ENCODE data around the gene SPTBN5.

SPTBN5 gene

GRCh38 chr15:41900526-41901380 lies 6.9 kb upstream of the SPTBN5 start:
- DNase-seq, result no peak

- no peak for DNase-seq
Observed at GRCh38 chr15:41899854-41900442, 6.1 kb upstream of the SPTBN5 start.

GRCh38 chr15:41897363-41897799 lies 3.5 kb upstream of the SPTBN5 start:
- DNase-seq, result no peak

- DNase-seq, result no peak
Observed at GRCh38 chr15:41896566-41896965, 2.7 kb upstream of the SPTBN5 start.

GRCh38 chr15:41895957-41896356 lies 2.1 kb upstream of the SPTBN5 start:
- no peak for DNase-seq

GRCh38 chr15:41895491-41895890 lies 1.6 kb upstream of the SPTBN5 start:
- no peak for DNase-seq

GRCh38 chr15:41894791-41895463 lies 1.1 kb upstream of the SPTBN5 start:
- no peak for DNase-seq

- DNase-seq, result no peak
Observed at GRCh38 chr15:41894251-41894790, 468 bp upstream of the SPTBN5 start.

- no peak for DNase-seq
Observed at GRCh38 chr15:41892621-41893421, 1.0 kb downstream of the SPTBN5 start.

GRCh38 chr15:41891946-41892345 lies 1.9 kb downstream of the SPTBN5 start:
- no peak for DNase-seq

GRCh38 chr15:41891226-41891625 lies 2.6 kb downstream of the SPTBN5 start:
- no peak for DNase-seq

GRCh38 chr15:41890050-41890690 lies 3.7 kb downstream of the SPTBN5 start:
- DNase-seq, result no peak

GRCh38 chr15:41888662-41889253 lies 5.1 kb downstream of the SPTBN5 start:
- DNase-seq, result no peak

- no peak for DNase-seq
Observed at GRCh38 chr15:41887893-41888292, 6.0 kb downstream of the SPTBN5 start.

GRCh38 chr15:41887161-41887560 lies 6.7 kb downstream of the SPTBN5 start:
- DNase-seq, result no peak

GRCh38 chr15:41886741-41887140 lies 7.1 kb downstream of the SPTBN5 start:
- no peak for DNase-seq

GRCh38 chr15:41885841-41886240 lies 8.0 kb downstream of the SPTBN5 start:
- DNase-seq, result no peak

- no peak for DNase-seq
Observed at GRCh38 chr15:41885321-41885720, 8.5 kb downstream of the SPTBN5 start.

GRCh38 chr15:41884458-41884857 lies 9.4 kb downstream of the SPTBN5 start:
- no peak for DNase-seq

GRCh38 chr15:41883484-41883825 lies 10.4 kb downstream of the SPTBN5 start:
- DNase-seq, result no peak

- no peak for DNase-seq
Observed at GRCh38 chr15:41882689-41883483, 11.0 kb downstream of the SPTBN5 start.

Data from NCI-H2227 treated with DMSO at 0.1 percent for 48 hours (cell line).